Upper lobe of right lung (tissue), 1 donor: ENCODE data around the gene IP6K3. TPM values are rescaled to one million over a fixed set of nuclear protein-coding genes. Genes with fewer than 3 reads are reported as not detected.

Experiments
- ATAC-seq: fragments of 200-7000 bp; cut with Tn5 transposase; one replicate; pipeline ENCODE4 v1.9.1; 2020; ENCODE audit warnings: mild to moderate bottlenecking, moderate library complexity
- DNase-seq: peaks from one replicate; pipeline ENCODE4 v3.0.0-alpha.2; 2020
- H3K27ac ChIP-seq: fragments of 200-600 bp; one replicate; pipeline ENCODE4 v1.8.0; 2022
- H3K27me3 ChIP-seq: fragments of 200-600 bp; one replicate; pipeline ENCODE4 v1.8.0; 2022; ENCODE audit warnings: mild to moderate bottlenecking
- H3K36me3 ChIP-seq: fragments of 200-600 bp; one replicate; pipeline ENCODE4 v1.8.0; 2022
- H3K4me1 ChIP-seq: fragments of 200-600 bp; one replicate; pipeline ENCODE4 v1.8.0; 2022
- H3K4me3 ChIP-seq: fragments of 200-600 bp; one replicate; pipeline ENCODE4 v1.8.0; 2022; ENCODE audit warnings: mild to moderate bottlenecking
- H3K9me3 ChIP-seq: fragments of 200-600 bp; one replicate; pipeline ENCODE4 v1.8.0; 2022
- CTCF ChIP-seq: fragments of 200-600 bp; IDR thresholded peaks from one replicate; pipeline ENCODE4 v1.8.0; 2022; ENCODE audit warnings: antibody characterized with exemption
- intact Hi-C: fragments of 100-400 bp; cut with DNase I; formaldehyde crosslinking; loops from one replicate; pipeline ENCODE4 v1.11.0; 2022
- total RNA-seq: library from RNA; stranded (reverse); fragmentation: NEBNext Ultra II Directional; extraction: Animal tissue kit (Norgen Biotek cat#: 25700); gene quantifications from one replicate; pipeline ENCODE4 v1.2.1, GENCODE V29; 2021
- donor health status: DM: no; HTN: yes; CAD: no; lungs with severe emphysema.

IP6K3 gene
- total RNA-seq, 1 donor from 2014 or later: 4.6 TPM

DNA sequence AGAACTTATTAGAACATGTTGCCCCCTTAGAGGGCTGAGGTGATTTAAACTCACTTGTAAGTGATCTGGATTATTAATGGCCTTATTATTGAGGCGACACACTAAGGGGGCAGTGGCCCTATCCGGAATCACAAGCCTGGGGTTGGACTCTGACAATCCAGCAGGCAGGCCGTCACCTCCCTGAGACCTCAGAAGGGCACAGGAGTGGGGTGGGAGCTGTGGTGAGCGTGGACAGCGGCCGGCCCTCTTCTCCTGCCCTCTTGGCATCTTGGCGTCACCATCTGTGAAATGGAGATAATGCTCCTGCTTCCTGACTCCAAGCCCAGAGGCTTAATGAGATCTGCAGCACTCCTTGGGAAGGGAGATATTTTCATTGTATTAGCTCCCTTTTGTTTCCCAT is 19.6 kb downstream of the IP6K3 start:
- ATAC-seq: no peak
- H3K27ac ChIP-seq: no peak overlapping the region

GRCh38 chr6:33726696-33727095 is 20.0 kb downstream of the IP6K3 start:
- H3K4me3 ChIP-seq: no peak overlapping the region
- no peak for TF ChIP-seq CTCF
- DNase-seq: no peak
- ATAC-seq: no peak
- intact Hi-C loops: no loop called here
- H3K36me3 ChIP-seq: no peaks in the 10 kb centered on the region
- no peaks in the 10 kb centered on the region for H3K9me3 ChIP-seq
- H3K4me1 ChIP-seq: no peaks in the 10 kb centered on the region
- H3K27me3 ChIP-seq: no peaks in the 10 kb centered on the region
- H3K27ac ChIP-seq: no peak overlapping the region

More for the DNA sequence above, 19.6 kb downstream of the IP6K3 start:
- Histone ChIP-seq H3K9me3 (no peaks in the 10 kb centered on the region), H3K36me3 (no peaks in the 10 kb centered on the region), H3K4me1 (no peaks in the 10 kb centered on the region), H3K27me3 (no peaks in the 10 kb centered on the region), H3K4me3 (no peak overlapping the region)
- TF ChIP-seq CTCF: no peak
- DNase-seq: no peak
- intact Hi-C loops: no loop called here

DNA sequence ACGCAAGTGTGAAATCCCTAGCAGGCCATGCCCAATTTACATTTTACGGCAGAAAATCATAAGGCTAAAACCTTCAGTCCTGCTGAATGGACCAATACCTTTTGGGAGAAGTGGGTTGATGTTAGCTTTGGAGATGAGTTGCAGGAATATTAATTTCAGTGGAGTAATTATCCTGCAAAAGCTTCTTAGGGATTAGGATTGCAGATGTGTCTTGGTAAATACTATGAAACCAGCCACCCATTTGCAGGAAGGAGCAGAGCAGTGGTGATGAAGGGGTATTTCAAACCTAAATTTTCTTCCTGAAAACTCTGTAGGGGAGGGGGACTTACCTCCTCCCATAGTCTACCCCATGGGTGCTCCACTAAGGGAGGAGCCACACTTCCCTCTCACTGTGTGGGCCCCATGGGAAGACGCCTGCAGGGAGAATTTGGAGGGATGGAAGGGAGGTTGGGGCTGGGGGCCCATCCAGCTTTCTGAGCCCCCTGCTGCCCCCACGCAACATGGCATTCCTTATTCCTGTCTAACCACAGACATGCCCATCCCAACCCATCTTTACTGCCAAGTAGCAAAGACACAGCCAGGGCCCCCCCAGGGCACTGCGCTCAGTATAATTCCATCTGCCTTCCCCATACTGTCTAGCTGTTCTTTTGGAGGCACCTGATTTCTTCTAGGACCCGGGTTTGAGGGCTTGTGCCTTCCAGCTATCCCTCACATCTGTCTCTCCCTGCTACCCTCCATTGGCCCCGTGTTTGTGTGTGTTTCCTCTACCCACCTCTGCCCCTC is 20.6 kb downstream of the IP6K3 start:
- intact Hi-C loops: no loop called here
- no peak for DNase-seq
- H3K9me3 ChIP-seq: no peaks in the 10 kb centered on the region
- no peaks in the 10 kb centered on the region for H3K36me3 ChIP-seq
- no peak overlapping the region for H3K4me3 ChIP-seq
- ATAC-seq: no peak
- no peak for TF ChIP-seq CTCF
- H3K4me1 ChIP-seq: no peaks in the 10 kb centered on the region
- H3K27ac ChIP-seq: no peak overlapping the region
- no peaks in the 10 kb centered on the region for H3K27me3 ChIP-seq

DNA sequence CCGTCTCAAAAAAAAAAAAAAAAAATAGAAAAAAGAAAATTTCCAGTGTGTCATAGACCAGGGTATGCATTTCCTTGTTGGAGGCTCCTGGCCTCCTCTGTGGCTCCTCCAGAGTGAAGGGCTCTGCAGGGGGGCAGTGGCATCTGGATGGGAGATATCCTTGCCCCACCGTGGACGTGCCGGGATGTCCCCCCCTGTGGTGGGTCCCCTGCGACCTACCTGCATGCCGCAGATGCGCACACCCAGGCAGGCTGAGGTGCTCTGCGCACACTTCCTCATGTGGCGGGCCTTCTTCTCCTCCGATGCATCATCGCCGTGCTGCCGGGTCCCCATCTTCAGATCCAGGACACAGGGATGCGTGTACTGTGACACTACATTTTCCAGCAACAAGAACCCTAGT is 21.5 kb downstream of the IP6K3 start:
- Histone ChIP-seq H3K4me1 (no peaks in the 10 kb centered on the region), H3K4me3 (no peak overlapping the region), H3K27me3 (no peaks in the 10 kb centered on the region), H3K9me3 (no peaks in the 10 kb centered on the region), H3K27ac (no peak overlapping the region), H3K36me3 (no peaks in the 10 kb centered on the region)
- intact Hi-C loops: no loop called here
- no peak for ATAC-seq
- no peak for DNase-seq
- TF ChIP-seq CTCF: no peak

- Histone ChIP-seq H3K36me3 (no peaks in the 10 kb centered on the region), H3K4me3 (no peak overlapping the region), H3K4me1 (peaks cover under 1% of the 10 kb centered on the region), H3K27ac (no peak overlapping the region), H3K27me3 (no peaks in the 10 kb centered on the region), H3K9me3 (no peaks in the 10 kb centered on the region)
- DNase-seq: peak; percentile 12
- no peak for ATAC-seq
- no peak for TF ChIP-seq CTCF
- intact Hi-C loops: no loop called here
These were observed 22.3 kb downstream of the IP6K3 start for GRCh38 chr6:33724102-33725023.
